ENCODE results near the gene EHD1. TPM values are rescaled to one million over a fixed set of nuclear protein-coding genes. Genes with fewer than 3 reads are reported as not detected.

Gene EHD1
- total and polyA plus RNA-seq, 2 of the 8 experiments (the other 6 are each of a cell fraction or from before 2014, with no cell fraction given), result 31.5 to 42.9 TPM

DNA sequence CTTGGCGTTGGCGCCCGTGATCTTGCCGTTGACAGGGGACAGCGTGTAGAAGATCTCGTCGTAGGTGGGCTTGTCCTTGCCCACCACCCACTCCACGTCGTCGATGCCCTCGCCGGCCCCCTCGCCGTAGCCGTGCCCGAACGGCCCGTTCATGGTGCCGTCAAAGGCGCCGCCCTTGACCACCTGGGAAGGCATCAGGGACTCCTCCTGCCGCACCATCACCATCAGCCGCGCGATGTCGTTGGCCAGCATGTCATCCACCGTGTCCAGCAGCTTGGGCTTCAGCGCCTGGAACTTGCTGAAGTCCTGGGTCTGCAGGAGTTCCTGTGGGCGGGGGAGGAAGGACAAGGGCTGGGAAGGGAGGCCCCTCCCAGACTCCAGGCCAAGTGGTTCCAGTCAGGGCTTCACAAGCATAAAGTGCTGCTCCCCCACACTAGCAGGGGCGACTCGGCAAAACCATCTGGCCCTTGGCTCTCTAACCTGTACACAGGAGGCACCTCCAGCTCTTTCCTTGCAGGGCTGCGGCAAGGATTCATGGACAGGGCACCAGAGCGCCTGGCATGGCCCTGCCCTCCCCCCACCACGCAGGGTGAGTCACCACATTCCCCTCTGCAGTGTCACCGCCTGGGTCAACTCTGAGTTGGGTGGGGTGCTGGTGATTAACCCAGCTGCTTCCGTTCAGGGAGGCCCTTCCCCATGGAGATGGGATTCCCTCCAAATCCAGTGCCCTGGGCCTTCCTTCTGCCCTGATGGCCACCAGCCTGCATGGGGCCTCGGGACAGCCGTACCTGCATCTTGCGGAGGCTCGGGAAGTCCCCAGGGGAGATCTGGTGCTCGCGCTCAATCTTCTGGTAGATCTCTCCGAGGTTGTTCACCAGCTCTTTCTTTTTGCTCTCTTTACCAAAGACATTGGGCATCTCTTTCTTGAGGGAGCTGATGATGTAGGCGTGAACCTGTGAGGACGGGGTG lies 23.6 kb downstream of the EHD1 start:
- Histone ChIP-seq H3K23ac (ENCODE audit: insufficient read length) (no peak overlapping the region), H2BK5ac (ENCODE audit: low read depth, low read length) (peak overlapping the region; percentile 85), H3K4me2 (ENCODE audit: insufficient read depth in 1 of 2, low read depth in 2 of 2, low read length in 2 of 2) (no peak overlapping the region), H4K8ac (ENCODE audit: extremely low read depth, insufficient read depth, low read length) (no peak overlapping the region; the same call in 1 of the 2 replicates), H4K5ac (ENCODE audit: insufficient read length, low read depth, low read length) (no peak overlapping the region), H2AK5ac (ENCODE audit: low read depth, low read length) (no peak overlapping the region), H2BK15ac (ENCODE audit: low read length) (no peak overlapping the region), H3K79me1 (ENCODE audit: low read depth, low read length) (no peaks in the 10 kb centered on the region), H3K14ac (ENCODE audit: insufficient read length) (no peak overlapping the region), H2AFZ (ENCODE audit: low read length) (no peak overlapping the region), H4K20me1 (replicated peaks in 1 of 2; ENCODE audit: control insufficient read depth in 1 of 2, insufficient read depth in 2 of 2, low read length in 2 of 2) (peaks cover 0 to 5% of the 10 kb centered on the region in 2 experiments), H3K18ac (ENCODE audit: extremely low read depth, low read length) (no peak overlapping the region), H2BK12ac (ENCODE audit: low read depth, low read length) (no peak overlapping the region), H3K4ac (replicated peaks; ENCODE audit: insufficient read length, low read depth, low read length) (no peak overlapping the region), H2BK120ac (replicated peaks; ENCODE audit: low read depth, low read length) (no peak overlapping the region), H3K9ac (replicated peaks in 1 of 4; ENCODE audit: extremely low read depth in 1 of 4, low read depth in 3 of 4, low read length in 3 of 4) (peak overlapping the region in 1 of 4 experiments; percentile 5; a peak in 1 of 7 replicates), H3K27me3 (replicated peaks in 1 of 4; ENCODE audit: control insufficient read depth in 3 of 4, extremely low read depth in 1 of 4, insufficient read depth in 3 of 4, low read length in 3 of 4) (no peaks in the 10 kb centered on the region), H4K91ac (replicated peaks; ENCODE audit: insufficient read length, low read length) (no peak overlapping the region), H3K79me2 (ENCODE audit: control insufficient read depth in 1 of 2, insufficient read depth in 2 of 2, low read length in 2 of 2) (no peaks in the 10 kb centered on the region), H3K23me2 (ENCODE audit: low read depth, low read length) (no peaks in the 10 kb centered on the region), H3K56ac (replicated peaks; ENCODE audit: insufficient read length, low read depth, low read length) (no peak overlapping the region), H3K9me3 (ENCODE audit: insufficient read depth in 2 of 2, low read depth in 1 of 2, low read length in 1 of 2) (no peaks in the 10 kb centered on the region), H3K4me3 (ENCODE audit: extremely low read depth in 1 of 4, insufficient read depth in 2 of 4, low read depth in 3 of 4, low read length in 4 of 4) (no peak overlapping the region), H3K4me1 (replicated peaks in 1 of 4; ENCODE audit: control insufficient read depth in 3 of 4, insufficient read depth in 4 of 4, low read length in 3 of 4) (peaks cover 0 to 12% (median 5%) of the 10 kb centered on the region in 4 experiments; a peak in 5 of 7 replicates), H2BK20ac (ENCODE audit: low read length) (no peak overlapping the region), H3K36me3 (ENCODE audit: control insufficient read depth in 2 of 4, insufficient read depth in 4 of 4, low read length in 3 of 4) (peaks cover 0 to 5% (median 0%) of the 10 kb centered on the region in 4 experiments; a peak in 3 of 8 replicates), H3K27ac (ENCODE audit: low read depth, low read length) (no peak overlapping the region)
- WGBS, 2 experiments (ENCODE audit: extremely low coverage in 1 of 2, insufficient coverage in 1 of 2, insufficient read length in 1 of 2, insufficient replicate concordance in 2 of 2, low coverage in 1 of 2, low lambda C conversion rate in 2 of 2, missing lambda C conversion rate in 1 of 2), result 91% methylated on average over 37 of the region's 45 CpGs; no CpG with 5 or more reads in 1 of the 2 experiments
- DNase-seq (ENCODE audit: low read depth in 1 of 2, low spot score in 2 of 2) (no peak), FAIRE-seq (no peak)
- ChIA-PET POLR2A (ENCODE audit: partially characterized antibody) (interaction anchor here (0.6 to 25.7 kb wide), 3 partner anchors 30 to 257 kb away, joined by 3 to 408 read pairs (median 3); partner anchors contain the start of genes EHD1 and TM7SF2), CTCF (ENCODE audit: partially characterized antibody) (interaction anchor here (0.6 to 32.3 kb wide), 5 partner anchors 4 to 157 kb away, joined by 3 to 1058 read pairs (median 321); partner anchors contain the start of gene EHD1)
- no peak for TF ChIP-seq POLR2AphosphoS5 (IDR thresholded peaks at IDR 0.05; ENCODE audit: low read depth, low read length)
- TF ChIP-seq TEAD4 (IDR thresholded peaks at IDR 0.05; ENCODE audit: low read depth, low read length), result 0 out of 2 replicates have a peak, but pooled peaks have one; percentile 10
- TF ChIP-seq SIN3A (conservative IDR thresholded peaks at IDR 0.05 in 1 of 2, IDR thresholded peaks at IDR 0.05 in 1 of 2; ENCODE audit: low read depth in 1 of 2, low read length in 2 of 2), result no peak
- no peak for TF ChIP-seq TAF1 (IDR thresholded peaks at IDR 0.05; ENCODE audit: low read depth, low read length)
- TF ChIP-seq CBX5 (IDR thresholded peaks at IDR 0.05; ENCODE audit: low read depth, low read length), result no peak
- no peak for TF ChIP-seq HDAC6 (IDR thresholded peaks at IDR 0.05; ENCODE audit: low read depth, low read length)
- no peak for TF ChIP-seq YY1 (IDR thresholded peaks at IDR 0.05; ENCODE audit: low read depth, low read length)
- TF ChIP-seq JUN (IDR thresholded peaks at IDR 0.05; ENCODE audit: low read depth, low read length), result 0 out of 2 replicates have a peak, but pooled peaks have one; percentile 12
- TF ChIP-seq, protein P1, sequence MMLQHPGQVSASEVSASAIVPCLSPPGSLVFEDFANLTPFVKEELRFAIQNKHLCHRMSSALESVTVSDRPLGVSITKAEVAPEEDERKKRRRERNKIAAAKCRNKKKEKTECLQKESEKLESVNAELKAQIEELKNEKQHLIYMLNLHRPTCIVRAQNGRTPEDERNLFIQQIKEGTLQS (IDR thresholded peaks at IDR 0.05; ENCODE audit: insufficient read depth, low read depth, low read length), result no peak
- TF ChIP-seq JUND (IDR thresholded peaks at IDR 0.05; ENCODE audit: low read length), result peak; percentile 85; the same call in 1 of the 2 replicates
